ENCODE results near the gene FBXL5.

DNA sequence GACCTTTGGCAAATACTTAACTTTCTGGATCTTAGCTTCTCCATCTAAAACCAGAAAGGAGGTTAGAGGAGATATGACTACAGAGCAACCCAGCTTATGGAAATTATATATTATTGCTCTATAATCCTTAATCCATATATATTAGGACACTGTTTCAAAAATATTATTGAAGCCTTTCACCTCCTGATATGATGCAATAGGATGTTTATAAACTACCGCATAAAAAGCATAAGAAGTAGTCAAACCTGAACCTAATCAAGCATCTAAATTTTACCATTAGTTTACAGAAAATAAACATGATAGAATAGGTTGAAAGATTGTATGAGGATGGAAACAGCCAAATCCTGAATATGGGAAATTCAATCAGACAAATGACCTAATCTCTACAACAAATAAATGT, 20.9 kb upstream of the FBXL5 start:
- TF ChIP-seq, protein P1, sequence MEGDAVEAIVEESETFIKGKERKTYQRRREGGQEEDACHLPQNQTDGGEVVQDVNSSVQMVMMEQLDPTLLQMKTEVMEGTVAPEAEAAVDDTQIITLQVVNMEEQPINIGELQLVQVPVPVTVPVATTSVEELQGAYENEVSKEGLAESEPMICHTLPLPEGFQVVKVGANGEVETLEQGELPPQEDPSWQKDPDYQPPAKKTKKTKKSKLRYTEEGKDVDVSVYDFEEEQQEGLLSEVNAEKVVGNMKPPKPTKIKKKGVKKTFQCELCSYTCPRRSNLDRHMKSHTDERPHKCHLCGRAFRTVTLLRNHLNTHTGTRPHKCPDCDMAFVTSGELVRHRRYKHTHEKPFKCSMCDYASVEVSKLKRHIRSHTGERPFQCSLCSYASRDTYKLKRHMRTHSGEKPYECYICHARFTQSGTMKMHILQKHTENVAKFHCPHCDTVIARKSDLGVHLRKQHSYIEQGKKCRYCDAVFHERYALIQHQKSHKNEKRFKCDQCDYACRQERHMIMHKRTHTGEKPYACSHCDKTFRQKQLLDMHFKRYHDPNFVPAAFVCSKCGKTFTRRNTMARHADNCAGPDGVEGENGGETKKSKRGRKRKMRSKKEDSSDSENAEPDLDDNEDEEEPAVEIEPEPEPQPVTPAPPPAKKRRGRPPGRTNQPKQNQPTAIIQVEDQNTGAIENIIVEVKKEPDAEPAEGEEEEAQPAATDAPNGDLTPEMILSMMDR (conservative IDR thresholded peaks at IDR 0.05; ENCODE audit: low read length): no peak
- TF ChIP-seq EZH2phosphoT487 (IDR thresholded peaks at IDR 0.05; ENCODE audit: borderline replicate concordance): no peak
